Erythroblast (primary cell): ENCODE data around the gene GPR15.

Experiments used
- DNase-seq, 2 experiments: peaks; one replicate each; lab custom pipeline; 2025; lab: John Stamatoyannopoulos, UW
- GATA1 ChIP-seq: IDR thresholded peaks from 2 replicates; pipeline ENCODE4 v1.6.1; 2011; ENCODE audit warnings: low read depth, mild to moderate bottlenecking, control low read depth, low read length, moderate library complexity
- POLR2A ChIP-seq: IDR thresholded peaks from 2 replicates; pipeline ENCODE4 v1.6.1; 2011; ENCODE audit warnings: mild to moderate bottlenecking, low read length

GPR15 gene

GRCh38 chr3:98580401-98581386 lies 48.9 kb downstream of the GPR15 start:
- TF ChIP-seq POLR2A: no peak
- no peak for TF ChIP-seq GATA1
- DNase-seq: peak in 1 of 2 experiments; percentile 44

GRCh38 chr3:98581474-98581873 lies 49.7 kb downstream of the GPR15 start:
- TF ChIP-seq POLR2A (no peak), GATA1 (no peak)
- DNase-seq: no peak

- peak in 1 of 2 experiments; percentile 8 for DNase-seq
- TF ChIP-seq POLR2A: no peak
Measured at GRCh38 chr3:98582042-98582441, 50.3 kb downstream of the GPR15 start.

- DNase-seq: peak; percentile 91 to 98
- TF ChIP-seq GATA1 (peak; percentile 92), POLR2A (peak; percentile 87)
Measured at GRCh38 chr3:98583766-98584165, 52.0 kb downstream of the GPR15 start.
